Loucy (cell line): ENCODE measurements around the gene CDH5.

Source experiments
- EZH2phosphoT487 ChIP-seq: fragments of 200-600 bp; IDR thresholded peaks from 2 replicates; pipeline ENCODE4 v1.6.1; 2018; ENCODE audit warnings: antibody characterized with exemption, mild to moderate bottlenecking, moderate library complexity, borderline replicate concordance
- TF ChIP-seq, protein P1 (sequence below): fragments of 200-600 bp; sonication (generic); conservative IDR thresholded peaks from 2 replicates; pipeline ENCODE4 v1.5.1; 2014; ENCODE audit warnings: mild to moderate bottlenecking, antibody characterized with exemption, low read length

DNA sequence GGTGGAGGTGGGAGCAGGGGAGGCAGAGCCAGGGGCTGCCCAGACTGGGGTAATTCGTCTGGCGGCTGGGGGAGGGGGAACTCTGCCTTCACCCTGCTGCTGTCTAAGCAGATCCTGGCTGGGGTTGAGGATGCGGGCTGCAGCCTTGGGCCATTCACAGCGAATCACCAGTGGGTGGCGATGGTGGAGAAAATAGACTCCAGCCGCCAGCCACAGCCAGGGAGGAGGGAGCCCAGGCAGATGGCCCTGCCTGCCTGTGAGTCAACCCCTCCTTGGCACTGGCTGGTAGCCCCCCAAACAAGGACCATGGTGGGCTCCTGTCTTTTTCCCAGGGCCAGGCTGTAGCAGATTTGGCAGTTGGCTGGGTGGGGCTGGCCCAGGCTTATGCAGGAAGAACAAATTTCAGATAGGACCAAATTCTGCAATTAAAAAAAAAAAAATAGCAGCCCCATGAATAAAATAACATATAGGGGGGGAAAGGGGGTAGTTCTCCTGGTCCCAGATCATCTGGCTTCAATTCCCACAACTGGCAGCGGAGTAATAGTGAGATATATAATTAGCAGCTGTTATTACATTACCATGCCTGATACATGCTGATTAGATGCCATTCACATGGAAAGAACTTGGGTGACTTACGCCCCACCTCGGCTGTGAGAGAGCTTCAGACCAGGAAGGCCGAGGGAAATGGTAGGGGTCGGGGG is 41.5 kb upstream of the CDH5 start:
- TF ChIP-seq, protein P1, sequence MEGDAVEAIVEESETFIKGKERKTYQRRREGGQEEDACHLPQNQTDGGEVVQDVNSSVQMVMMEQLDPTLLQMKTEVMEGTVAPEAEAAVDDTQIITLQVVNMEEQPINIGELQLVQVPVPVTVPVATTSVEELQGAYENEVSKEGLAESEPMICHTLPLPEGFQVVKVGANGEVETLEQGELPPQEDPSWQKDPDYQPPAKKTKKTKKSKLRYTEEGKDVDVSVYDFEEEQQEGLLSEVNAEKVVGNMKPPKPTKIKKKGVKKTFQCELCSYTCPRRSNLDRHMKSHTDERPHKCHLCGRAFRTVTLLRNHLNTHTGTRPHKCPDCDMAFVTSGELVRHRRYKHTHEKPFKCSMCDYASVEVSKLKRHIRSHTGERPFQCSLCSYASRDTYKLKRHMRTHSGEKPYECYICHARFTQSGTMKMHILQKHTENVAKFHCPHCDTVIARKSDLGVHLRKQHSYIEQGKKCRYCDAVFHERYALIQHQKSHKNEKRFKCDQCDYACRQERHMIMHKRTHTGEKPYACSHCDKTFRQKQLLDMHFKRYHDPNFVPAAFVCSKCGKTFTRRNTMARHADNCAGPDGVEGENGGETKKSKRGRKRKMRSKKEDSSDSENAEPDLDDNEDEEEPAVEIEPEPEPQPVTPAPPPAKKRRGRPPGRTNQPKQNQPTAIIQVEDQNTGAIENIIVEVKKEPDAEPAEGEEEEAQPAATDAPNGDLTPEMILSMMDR, result peak; percentile 49
- no peak for TF ChIP-seq EZH2phosphoT487
